Inferior parietal cortex (tissue), 1 donor: ENCODE results near the gene TOX2.

Experiments used
- DNase-seq: peaks from one replicate; pipeline ENCODE4 v3.0.0-alpha.2; 2016; ENCODE audit errors: extremely low spot score

The TOX2 gene

GRCh38 chr20:43916073-43916880, 1.6 kb downstream of the TOX2 start:
- no peak for DNase-seq

GRCh38 chr20:43916881-43917371, 2.3 kb downstream of the TOX2 start:
- no peak for DNase-seq

DNA sequence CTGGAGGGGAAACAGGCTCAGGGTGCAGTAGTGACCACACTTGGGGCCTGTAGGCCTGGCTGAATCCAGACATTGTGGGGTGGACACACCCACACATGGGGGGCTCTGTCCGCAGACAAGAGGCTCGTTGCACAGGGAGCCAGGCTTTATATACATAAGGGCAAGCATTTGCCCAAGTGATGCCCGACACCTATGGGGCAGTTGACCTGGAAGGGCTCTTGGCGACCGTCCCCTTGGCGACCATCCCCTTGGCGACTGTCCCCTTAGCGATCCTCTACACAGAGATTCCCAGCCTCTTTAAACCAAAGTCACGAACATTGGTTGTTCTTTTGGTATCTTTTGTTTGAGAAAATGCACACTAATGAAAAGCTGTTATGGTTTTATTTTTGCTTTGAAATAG, 2.7 kb downstream of the TOX2 start:
- DNase-seq: no peak

DNA sequence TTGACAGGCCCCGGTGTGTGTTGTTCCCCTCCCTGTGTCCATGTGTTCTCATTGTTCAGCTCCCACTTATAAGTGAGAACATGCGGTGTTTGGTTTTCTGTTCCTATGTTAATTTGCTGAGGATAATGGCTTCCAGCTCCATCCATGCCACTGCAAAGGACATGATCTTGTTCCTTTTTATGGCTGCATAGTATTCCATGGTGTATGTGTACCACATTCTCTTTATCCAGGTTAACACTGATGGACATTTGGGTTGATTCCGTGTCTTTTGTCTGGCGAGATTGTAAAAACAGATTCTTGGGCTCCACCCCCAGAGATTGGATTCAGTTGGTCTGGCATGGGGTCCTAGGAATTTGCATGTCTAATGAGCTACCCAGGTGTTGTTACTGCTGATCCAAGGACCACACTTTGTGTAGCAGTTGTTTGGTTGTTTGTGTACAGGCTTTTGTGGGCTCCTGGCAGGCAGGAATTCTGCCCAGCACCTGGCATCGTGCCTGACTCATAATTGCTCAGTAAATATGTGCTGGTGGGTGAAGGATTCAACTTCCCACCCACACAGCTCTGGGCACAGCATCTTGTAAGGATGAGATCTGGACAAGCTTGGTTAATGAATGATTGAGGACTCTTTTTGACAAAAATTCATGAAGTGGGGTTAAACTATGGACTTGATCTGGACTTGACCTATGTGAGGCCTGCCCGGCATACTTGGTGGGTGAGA, 5.2 kb downstream of the TOX2 start:
- no peak for DNase-seq

GRCh38 chr20:43920797-43921196, 6.1 kb downstream of the TOX2 start:
- DNase-seq: no peak

DNA sequence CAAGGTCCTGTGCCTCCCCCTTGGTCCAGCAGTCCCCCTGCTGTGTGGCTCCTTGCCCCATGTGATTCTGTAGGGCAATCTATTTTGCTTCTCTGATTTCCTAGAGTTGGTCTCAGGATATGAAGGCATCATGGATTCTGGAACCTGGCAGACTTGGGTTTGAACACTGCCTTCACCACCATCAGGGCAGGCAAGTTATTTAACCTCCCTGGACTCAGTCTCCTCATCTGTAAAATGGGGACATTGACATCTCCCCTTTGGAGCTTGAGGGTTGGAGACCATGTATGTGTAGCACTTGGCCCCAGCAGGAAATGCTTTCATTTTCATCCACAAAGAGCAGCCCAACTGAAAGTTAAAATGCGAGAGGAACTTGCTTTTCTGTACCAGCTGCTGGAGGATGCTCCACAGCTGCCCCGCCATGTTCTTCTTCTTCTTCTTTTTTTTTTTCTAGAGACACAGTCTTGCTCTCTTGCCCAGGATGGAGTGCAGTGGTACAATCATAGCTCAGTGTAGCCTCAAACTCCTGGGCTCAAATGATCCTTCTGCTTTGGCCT, 6.7 kb downstream of the TOX2 start:
- DNase-seq: no peak

GRCh38 chr20:43922614-43923013, 8.0 kb downstream of the TOX2 start:
- DNase-seq: no peak

GRCh38 chr20:43923322-43923721, 8.7 kb downstream of the TOX2 start:
- DNase-seq: no peak

DNA sequence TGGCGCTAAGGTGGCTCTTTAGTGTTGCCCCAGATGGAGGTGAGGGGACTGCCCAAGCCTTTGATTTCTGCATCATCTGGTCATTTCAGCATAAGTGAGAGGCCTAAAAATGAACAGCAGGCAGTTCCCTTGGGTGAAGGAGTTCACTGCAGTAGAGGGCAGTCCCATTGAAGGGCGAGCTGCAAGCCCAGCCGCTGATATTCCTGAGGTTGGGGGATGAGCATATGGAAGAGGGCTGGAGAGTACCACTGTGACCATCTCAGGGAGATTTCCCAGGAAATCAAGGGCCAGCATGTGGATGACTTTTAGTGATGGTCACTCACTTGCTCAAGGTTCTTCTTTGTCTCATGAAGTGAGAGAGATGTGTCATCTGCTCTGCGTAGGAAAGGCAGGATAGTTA, 9.3 kb downstream of the TOX2 start:
- no peak for DNase-seq

DNA sequence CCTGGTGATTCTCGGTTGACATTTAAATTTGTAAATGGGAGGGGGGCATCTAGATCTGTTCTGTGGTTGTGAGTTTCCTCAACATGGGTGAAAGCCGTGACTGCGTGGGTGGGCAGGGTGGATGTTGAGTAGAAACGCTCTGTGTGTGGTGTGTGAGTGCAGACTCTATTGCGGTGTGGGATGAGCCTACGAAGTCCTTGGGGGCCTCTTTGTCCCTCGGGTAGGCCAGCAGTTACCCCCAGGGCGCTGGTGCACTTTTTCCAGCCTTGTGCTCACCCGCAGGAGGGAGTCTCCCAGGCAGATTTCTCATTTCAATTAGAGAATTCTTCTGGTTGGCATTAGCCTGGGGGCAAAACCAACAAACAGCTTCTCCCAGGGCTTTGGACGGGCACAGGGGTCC, 10.6 kb downstream of the TOX2 start:
- no peak for DNase-seq

DNA sequence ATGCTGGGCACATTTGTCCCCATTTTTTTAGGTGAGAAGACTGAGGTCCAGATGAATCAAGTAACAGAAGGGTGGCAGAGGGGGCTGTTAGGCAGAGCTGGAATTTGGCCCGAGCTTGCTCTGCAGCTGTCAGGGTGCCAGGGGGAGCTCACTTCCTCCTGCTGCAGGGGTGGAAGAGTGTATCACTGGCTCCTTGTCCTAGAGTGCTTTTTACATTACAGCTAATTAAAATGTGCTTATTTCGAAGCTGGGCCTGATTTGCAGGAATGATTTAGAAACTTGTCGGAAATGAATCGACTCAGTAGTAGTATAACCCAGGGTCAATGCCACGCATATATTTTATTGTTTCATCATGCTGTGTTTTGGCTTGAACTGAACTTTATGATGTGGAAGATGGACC, 11.1 kb downstream of the TOX2 start:
- DNase-seq: no peak

DNA sequence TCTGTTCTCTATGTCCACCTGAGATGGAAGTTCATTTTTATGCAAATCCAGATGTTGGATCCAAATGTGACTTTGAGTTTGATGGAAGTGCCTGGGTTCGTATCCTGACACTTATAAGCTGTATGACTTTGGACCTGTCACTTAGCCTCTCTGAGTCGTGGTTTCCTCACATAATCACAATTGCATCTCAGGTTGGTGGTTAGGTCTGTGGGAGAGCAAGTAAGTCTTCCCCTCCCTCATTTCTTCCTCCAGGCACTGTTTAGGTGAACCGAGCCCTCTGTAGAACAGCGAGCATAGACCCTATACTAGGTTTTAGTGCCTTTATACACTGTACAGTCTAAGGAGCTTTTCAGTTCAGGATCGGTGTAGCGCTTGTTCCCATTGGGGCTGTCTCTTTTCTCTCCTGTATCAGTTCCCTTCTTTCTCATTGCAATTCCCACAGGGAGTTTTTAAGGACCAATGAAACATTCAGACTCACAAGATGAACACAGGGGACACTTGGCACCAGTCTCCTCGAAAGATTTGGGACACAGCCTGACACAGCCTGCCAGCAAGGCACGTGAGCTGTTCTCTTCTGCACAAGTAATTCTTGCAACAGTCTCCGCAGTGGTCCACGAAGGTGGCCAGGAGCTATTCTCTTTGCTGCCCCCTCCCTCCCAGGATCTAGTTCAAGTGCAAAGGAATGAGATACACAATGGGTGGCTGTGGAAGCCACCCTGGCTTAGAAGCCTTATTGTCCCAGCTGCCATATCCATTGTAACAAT, 11.8 kb downstream of the TOX2 start:
- DNase-seq: no peak

- no peak for DNase-seq
These were observed 17.3 kb downstream of the TOX2 start for GRCh38 chr20:43931976-43932375.

GRCh38 chr20:43934833-43935232, 20.2 kb downstream of the TOX2 start:
- DNase-seq: no peak

DNA sequence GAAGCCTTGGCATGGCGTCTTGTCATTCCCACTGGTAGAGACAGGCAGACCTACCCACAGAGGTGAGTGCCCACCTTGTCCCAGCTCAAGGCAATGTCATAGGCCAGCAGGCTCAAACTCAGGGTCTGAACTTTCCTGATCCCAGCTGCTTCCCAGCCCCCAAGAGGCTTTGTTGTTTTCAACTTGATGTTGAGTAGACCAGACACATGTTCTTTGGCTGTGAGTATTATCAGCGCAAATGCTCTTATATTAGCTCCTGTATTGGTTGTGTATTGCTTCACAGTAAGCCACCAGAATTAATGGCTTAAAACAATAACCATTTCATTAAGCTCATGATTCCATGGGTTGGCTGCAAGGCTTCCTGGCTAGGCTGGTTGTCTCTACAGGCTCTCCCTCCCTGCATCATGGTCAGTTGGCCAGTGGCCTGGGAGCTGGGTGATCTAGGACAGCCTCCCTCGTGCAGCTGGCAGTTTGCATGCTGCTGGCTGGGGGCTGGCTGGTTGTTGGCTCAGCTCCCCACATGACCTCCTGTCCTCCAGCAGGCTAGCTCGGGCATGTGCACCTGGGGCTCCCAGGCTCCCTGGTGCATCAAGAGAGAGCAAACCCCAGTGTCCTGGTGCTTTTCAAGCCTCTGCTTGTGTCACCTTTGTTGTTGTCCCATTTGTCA, 21.6 kb downstream of the TOX2 start:
- DNase-seq: no peak

GRCh38 chr20:43936805-43937204, 22.2 kb downstream of the TOX2 start:
- no peak for DNase-seq

- no peak for DNase-seq
These were observed 22.9 kb downstream of the TOX2 start for GRCh38 chr20:43937591-43937990.

- DNase-seq: no peak
These were observed 23.5 kb downstream of the TOX2 start for GRCh38 chr20:43938017-43938655.

- DNase-seq: no peak
These were observed 24.5 kb downstream of the TOX2 start for GRCh38 chr20:43938932-43939761.

GRCh38 chr20:43939762-43940121, 25.1 kb downstream of the TOX2 start:
- DNase-seq: no peak
